Measurements from ENCODE around the gene PPFIA1.

GRCh38 chr11:70303070-70303469 lies 32.6 kb downstream of the PPFIA1 start:
- TF ChIP-seq ARNT (IDR thresholded peaks at IDR 0.05) (no peak), SP1 (IDR thresholded peaks at IDR 0.05) (no peak), SUZ12 (IDR thresholded peaks at IDR 0.05) (no peak), FOXA1 (IDR thresholded peaks at IDR 0.05) (no peak)

Measured in HEK293T (cell line).